Neutrophil (primary cell): ENCODE data around the gene PHC3.
A peak's percentile ranks its signal among the peaks of the same experiment; 100 is the strongest.
"Not testable (repeated sequence)": the region's sequence is repeated elsewhere in the genome, so short reads cannot be mapped to it uniquely, and the experiment has no call there.

Experiments used
- H3K27ac ChIP-seq: fragments of 200-600 bp; sonication (generic); 2 replicates; pipeline ENCODE4 v1.5.1; 2016; ENCODE audit warnings: mild to moderate bottlenecking, moderate library complexity
- H3K27me3 ChIP-seq: fragments of 200-600 bp; sonication (generic); 2 replicates; pipeline ENCODE4 v1.6.0; 2016; ENCODE audit warnings: mild to moderate bottlenecking
- H3K36me3 ChIP-seq: fragments of 200-600 bp; sonication (generic); 2 replicates; pipeline ENCODE4 v1.5.1; 2017
- H3K4me1 ChIP-seq, 2 experiments: fragments of 200-600 bp in 1 of 2; sonication (generic) in 1 of 2; 1 replicate in 1 of 2; 2 replicates in 1 of 2; pipeline versions ENCODE4 v1.5.1 to v1.6.1; 2013 to 2016; ENCODE audit warnings: low read depth in 1 of 2, low read length in 1 of 2, mild to moderate bottlenecking in 1 of 2, moderate library complexity in 1 of 2; ENCODE audit not compliant: control insufficient read depth in 1 of 2, insufficient read depth in 1 of 2
- H3K4me3 ChIP-seq, 2 experiments: fragments of 200-600 bp in 1 of 2; sonication (generic) in 1 of 2; 1 replicate in 1 of 2; 2 replicates in 1 of 2; pipeline ENCODE4 v1.5.1; 2013 to 2016; ENCODE audit warnings: low read depth in 1 of 2, low read length in 1 of 2, mild to moderate bottlenecking in 1 of 2, moderate library complexity in 1 of 2
- H3K9me3 ChIP-seq: fragments of 200-600 bp; sonication (generic); 2 replicates; pipeline ENCODE4 v1.5.1; 2016
- CTCF ChIP-seq: fragments of 200-600 bp; sonication (generic); IDR thresholded peaks from 2 replicates; pipeline ENCODE4 v1.5.1; 2016; ENCODE audit warnings: antibody characterized with exemption

Gene PHC3

GRCh38 chr3:170201527-170201926, 20.0 kb upstream of the PHC3 start:
- Histone ChIP-seq H3K9me3 (no peaks in the 10 kb centered on the region), H3K4me3 (no peak overlapping the region), H3K27ac (no peak overlapping the region), H3K36me3 (no peaks in the 10 kb centered on the region), H3K27me3 (no peaks in the 10 kb centered on the region), H3K4me1 (no peaks in the 10 kb centered on the region)
- TF ChIP-seq CTCF, result no peak

- TF ChIP-seq CTCF, result no peak
- no peak overlapping the region for H3K4me3 ChIP-seq
- no peak overlapping the region for H3K27ac ChIP-seq
- no peaks in the 10 kb centered on the region for H3K36me3 ChIP-seq
- H3K27me3 ChIP-seq, result no peaks in the 10 kb centered on the region
- H3K4me1 ChIP-seq, result no peaks in the 10 kb centered on the region
- H3K9me3 ChIP-seq, result no peaks in the 10 kb centered on the region
Observed at GRCh38 chr3:170200987-170201386, 19.5 kb upstream of the PHC3 start.

GRCh38 chr3:170196833-170197232, 15.3 kb upstream of the PHC3 start:
- Histone ChIP-seq H3K27me3 (no peaks in the 10 kb centered on the region), H3K27ac (no peak overlapping the region), H3K9me3 (no peaks in the 10 kb centered on the region), H3K4me3 (no peak overlapping the region), H3K4me1 (no peaks in the 10 kb centered on the region), H3K36me3 (no peaks in the 10 kb centered on the region)
- no peak for TF ChIP-seq CTCF

- H3K9me3 ChIP-seq, H3K4me1 ChIP-seq, H3K36me3 ChIP-seq, H3K27me3 ChIP-seq, H3K4me3 ChIP-seq, H3K27ac ChIP-seq: not testable (repeated sequence)
Observed at GRCh38 chr3:170195759-170196158, 14.2 kb upstream of the PHC3 start.

GRCh38 chr3:170189398-170190256, 8.1 kb upstream of the PHC3 start:
- TF ChIP-seq CTCF, result no peak
- no peak overlapping the region for H3K4me3 ChIP-seq
- no peaks in the 10 kb centered on the region for H3K9me3 ChIP-seq
- peak overlapping the region; percentile 11 for H3K27ac ChIP-seq
- H3K27me3 ChIP-seq, result no peaks in the 10 kb centered on the region
- no peaks in the 10 kb centered on the region for H3K36me3 ChIP-seq
- peaks cover 9 to 14% of the 10 kb centered on the region in 2 experiments for H3K4me1 ChIP-seq

GRCh38 chr3:170180079-170180907, 1.2 kb downstream of the PHC3 start:
- Histone ChIP-seq H3K4me1 (peaks cover 32% of the 10 kb centered on the region in 2 experiments), H3K27ac (peak overlapping the region; percentile 97), H3K4me3 (peak overlapping the region; percentile 94 to 98), H3K36me3 (peaks cover 27% of the 10 kb centered on the region), H3K9me3 (no peaks in the 10 kb centered on the region), H3K27me3 (no peaks in the 10 kb centered on the region)
- no peak for TF ChIP-seq CTCF
